DND-41 (cell line): ENCODE data around the gene CGA.

ENCODE experiments used
- ATAC-seq: fragments of 200-7000 bp; cut with Tn5 transposase; 3 replicates; pipeline ENCODE4 v1.9.1; 2021; ENCODE audit warnings: low read depth; ENCODE audit not compliant: insufficient read depth
- DNase-seq: peaks from one replicate; pipeline ENCODE4 v3.0.0-alpha.2; 2020
- H2AFZ ChIP-seq: 2 replicates; pipeline ENCODE4 v1.6.0; 2012; ENCODE audit warnings: low read depth, low read length
- H3K27ac ChIP-seq: 2 replicates; pipeline ENCODE4 v1.5.1; 2012; ENCODE audit warnings: low read length, inconsistent platforms
- H3K27me3 ChIP-seq: fragments of 200-600 bp; sonication (generic); 2 replicates; pipeline ENCODE4 v1.6.0; 2012; ENCODE audit warnings: low read length, mild to moderate bottlenecking, inconsistent platforms; ENCODE audit not compliant: insufficient read depth, poor library complexity
- H3K36me3 ChIP-seq: 2 replicates; pipeline ENCODE4 v1.5.1; 2012; ENCODE audit warnings: low read length, inconsistent platforms; ENCODE audit not compliant: insufficient read depth
- H3K4me1 ChIP-seq: 2 replicates; pipeline ENCODE4 v1.5.1; 2012; ENCODE audit warnings: mild to moderate bottlenecking, low read length; ENCODE audit not compliant: insufficient read depth
- H3K4me2 ChIP-seq: 2 replicates; pipeline ENCODE4 v1.6.0; 2012; ENCODE audit warnings: mild to moderate bottlenecking, moderate library complexity, low read length, inconsistent platforms; ENCODE audit not compliant: insufficient read depth
- H3K4me3 ChIP-seq, 2 experiments: fragments of 200-600 bp in 1 of 2; shearing (Covaris generic) in 1 of 2; 2 replicates each; pipeline ENCODE4 v1.5.1; 2012 to 2016; ENCODE audit warnings: inconsistent platforms in 2 of 2, low read length in 2 of 2, mild to moderate bottlenecking in 2 of 2, low read depth in 1 of 2, moderate library complexity in 1 of 2
- H3K79me2 ChIP-seq: 2 replicates; pipeline ENCODE4 v1.6.0; 2012; ENCODE audit warnings: low read length, inconsistent platforms; ENCODE audit not compliant: insufficient read depth
- H3K9ac ChIP-seq: 2 replicates; pipeline ENCODE4 v1.6.0; 2012; ENCODE audit warnings: low read depth, mild to moderate bottlenecking, inconsistent platforms, low read length, moderate library complexity
- H3K9me3 ChIP-seq: 2 replicates; pipeline ENCODE4 v1.5.1; 2012; ENCODE audit warnings: low read length, moderate library complexity, mild to moderate bottlenecking, inconsistent platforms; ENCODE audit not compliant: insufficient read depth, severe bottlenecking
- H4K20me1 ChIP-seq: 2 replicates; pipeline ENCODE4 v1.6.0; 2012; ENCODE audit warnings: low read length; ENCODE audit not compliant: insufficient read depth
- EZH2 ChIP-seq: IDR thresholded peaks from 3 replicates; pipeline ENCODE4 v1.6.1; 2012; ENCODE audit warnings: borderline replicate concordance, low read depth, mild to moderate bottlenecking, moderate library complexity, low read length, inconsistent platforms; ENCODE audit not compliant: severe bottlenecking
- TF ChIP-seq, protein P1 (sequence below): IDR thresholded peaks from 2 replicates; pipeline ENCODE4 v1.5.1; 2012; ENCODE audit warnings: borderline replicate concordance, low read length, moderate library complexity, mild to moderate bottlenecking; ENCODE audit not compliant: poor library complexity, severe bottlenecking; ENCODE audit errors: extremely low read depth

The CGA gene

DNA sequence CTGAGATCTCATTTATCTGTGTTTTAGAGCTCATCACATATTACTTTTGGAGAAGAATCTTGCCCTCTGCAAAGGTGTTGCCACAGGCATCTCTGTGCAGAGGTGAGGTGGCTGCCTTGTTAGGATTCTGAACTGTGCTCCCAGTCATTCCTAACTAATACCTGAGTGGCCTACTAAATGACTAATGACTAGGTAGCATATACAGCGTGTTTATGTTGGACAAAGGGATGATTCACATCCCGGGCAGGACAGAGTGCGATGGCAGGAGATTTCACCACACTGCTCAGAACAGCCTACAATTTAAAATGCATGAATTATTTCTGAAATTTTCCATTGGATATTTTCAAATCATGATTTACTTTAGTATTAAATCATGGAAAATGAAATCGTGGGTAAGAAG, 23.1 kb upstream of the CGA start:
- ATAC-seq (no peak), DNase-seq (no peak)
- TF ChIP-seq EZH2: no peak
- TF ChIP-seq, protein P1, sequence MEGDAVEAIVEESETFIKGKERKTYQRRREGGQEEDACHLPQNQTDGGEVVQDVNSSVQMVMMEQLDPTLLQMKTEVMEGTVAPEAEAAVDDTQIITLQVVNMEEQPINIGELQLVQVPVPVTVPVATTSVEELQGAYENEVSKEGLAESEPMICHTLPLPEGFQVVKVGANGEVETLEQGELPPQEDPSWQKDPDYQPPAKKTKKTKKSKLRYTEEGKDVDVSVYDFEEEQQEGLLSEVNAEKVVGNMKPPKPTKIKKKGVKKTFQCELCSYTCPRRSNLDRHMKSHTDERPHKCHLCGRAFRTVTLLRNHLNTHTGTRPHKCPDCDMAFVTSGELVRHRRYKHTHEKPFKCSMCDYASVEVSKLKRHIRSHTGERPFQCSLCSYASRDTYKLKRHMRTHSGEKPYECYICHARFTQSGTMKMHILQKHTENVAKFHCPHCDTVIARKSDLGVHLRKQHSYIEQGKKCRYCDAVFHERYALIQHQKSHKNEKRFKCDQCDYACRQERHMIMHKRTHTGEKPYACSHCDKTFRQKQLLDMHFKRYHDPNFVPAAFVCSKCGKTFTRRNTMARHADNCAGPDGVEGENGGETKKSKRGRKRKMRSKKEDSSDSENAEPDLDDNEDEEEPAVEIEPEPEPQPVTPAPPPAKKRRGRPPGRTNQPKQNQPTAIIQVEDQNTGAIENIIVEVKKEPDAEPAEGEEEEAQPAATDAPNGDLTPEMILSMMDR: no peak
- H2AFZ ChIP-seq: no peak overlapping the region
- no peak overlapping the region for H3K4me3 ChIP-seq
- no peaks in the 10 kb centered on the region for H3K27me3 ChIP-seq
- H3K4me1 ChIP-seq: no peaks in the 10 kb centered on the region
- no peak overlapping the region for H3K4me2 ChIP-seq
- H3K9ac ChIP-seq: no peak overlapping the region
- H3K27ac ChIP-seq: no peak overlapping the region
- no peaks in the 10 kb centered on the region for H4K20me1 ChIP-seq
- no peaks in the 10 kb centered on the region for H3K9me3 ChIP-seq
- H3K79me2 ChIP-seq: no peaks in the 10 kb centered on the region
- H3K36me3 ChIP-seq: no peaks in the 10 kb centered on the region

DNA sequence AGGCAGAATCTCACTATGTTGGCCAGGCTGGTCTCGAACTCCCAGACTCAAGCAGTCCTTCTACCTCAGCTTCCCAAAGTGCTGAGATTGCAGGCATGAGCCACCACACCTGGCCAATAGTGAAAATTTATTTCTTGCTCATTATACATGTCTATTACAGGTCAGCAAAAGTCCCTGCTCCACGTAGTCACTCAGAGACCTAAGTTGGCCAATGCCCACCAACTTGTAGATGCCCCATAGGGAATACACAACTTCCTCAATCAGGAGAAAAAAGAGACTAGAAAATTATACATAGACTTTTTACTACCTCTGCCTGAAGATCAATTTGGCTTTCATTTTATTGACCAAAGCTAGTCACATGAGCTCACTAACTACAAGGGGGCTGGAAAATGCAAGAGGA, 22.0 kb upstream of the CGA start:
- ATAC-seq: no peak
- Histone ChIP-seq H3K79me2 (no peaks in the 10 kb centered on the region), H3K4me2 (no peak overlapping the region), H3K27ac (no peak overlapping the region), H3K36me3 (no peaks in the 10 kb centered on the region), H4K20me1 (no peaks in the 10 kb centered on the region), H3K4me1 (no peaks in the 10 kb centered on the region), H3K4me3 (no peak overlapping the region), H3K9ac (no peak overlapping the region), H2AFZ (no peak overlapping the region), H3K27me3 (no peaks in the 10 kb centered on the region), H3K9me3 (no peaks in the 10 kb centered on the region)
- TF ChIP-seq, protein P1: no peak
- no peak for TF ChIP-seq EZH2
- no peak for DNase-seq

DNA sequence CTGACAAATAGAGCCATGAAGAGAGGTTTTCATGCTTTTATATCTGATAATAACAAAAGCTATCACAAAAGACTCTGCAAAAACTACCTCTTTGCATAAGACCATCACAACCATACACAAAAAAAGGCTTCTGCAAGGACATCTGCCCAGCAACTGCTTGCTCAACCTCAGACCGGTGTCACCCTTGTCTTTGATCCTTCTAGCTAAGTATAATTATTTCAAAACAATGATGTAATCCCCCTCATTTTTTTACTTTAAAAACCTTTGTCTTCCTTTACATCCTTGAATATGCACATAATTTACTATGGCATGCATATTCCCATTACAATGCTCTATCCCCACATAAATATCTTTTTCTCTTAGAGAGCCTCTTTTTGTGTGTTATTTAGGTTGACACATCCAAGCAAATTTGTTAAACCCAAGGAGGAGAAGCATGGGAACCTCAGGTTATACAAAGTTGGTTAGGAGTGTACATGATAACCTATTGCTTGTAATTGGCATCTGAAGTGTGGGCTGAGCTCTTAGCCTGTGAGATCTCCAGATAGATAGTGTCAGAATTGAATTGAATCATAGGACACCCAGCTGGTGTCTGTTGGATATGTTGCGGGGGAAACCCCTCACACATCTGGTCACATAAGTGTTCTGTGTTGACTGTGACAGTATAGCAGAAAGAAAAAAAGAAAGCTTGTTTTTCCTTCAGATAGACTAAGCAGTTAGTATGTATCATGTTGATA, 20.7 kb upstream of the CGA start:
- DNase-seq (no peak), ATAC-seq (no peak)
- H3K4me2 ChIP-seq: no peak overlapping the region

More for the DNA sequence above, 20.7 kb upstream of the CGA start:
- H2AFZ ChIP-seq: no peak overlapping the region
- no peaks in the 10 kb centered on the region for H3K27me3 ChIP-seq
- TF ChIP-seq, protein P1: no peak
- TF ChIP-seq EZH2: no peak
- H3K4me3 ChIP-seq: no peak overlapping the region
- no peak overlapping the region for H3K9ac ChIP-seq
- H3K4me1 ChIP-seq: no peaks in the 10 kb centered on the region
- no peaks in the 10 kb centered on the region for H3K36me3 ChIP-seq
- H3K9me3 ChIP-seq: no peaks in the 10 kb centered on the region
- no peaks in the 10 kb centered on the region for H3K79me2 ChIP-seq
- no peak overlapping the region for H3K27ac ChIP-seq
- no peaks in the 10 kb centered on the region for H4K20me1 ChIP-seq
